ENCODE data around the gene SLC43A2.

The SLC43A2 gene

GRCh38 chr17:1591474-1592090 lies 37.1 kb downstream of the SLC43A2 start:
- ATAC-seq (no peak), DNase-seq (ENCODE audit: low spot score in 2 of 2) (no peak)
- no peak overlapping the region for H3K4me3 Mint-ChIP-seq
- no peaks in the 10 kb centered on the region for H3K9me3 Mint-ChIP-seq
- H3K4me1 Mint-ChIP-seq: peaks cover 9% of the 10 kb centered on the region
- H3K27ac Mint-ChIP-seq: no peak overlapping the region
- H3K36me3 Mint-ChIP-seq: no peaks in the 10 kb centered on the region

DNA sequence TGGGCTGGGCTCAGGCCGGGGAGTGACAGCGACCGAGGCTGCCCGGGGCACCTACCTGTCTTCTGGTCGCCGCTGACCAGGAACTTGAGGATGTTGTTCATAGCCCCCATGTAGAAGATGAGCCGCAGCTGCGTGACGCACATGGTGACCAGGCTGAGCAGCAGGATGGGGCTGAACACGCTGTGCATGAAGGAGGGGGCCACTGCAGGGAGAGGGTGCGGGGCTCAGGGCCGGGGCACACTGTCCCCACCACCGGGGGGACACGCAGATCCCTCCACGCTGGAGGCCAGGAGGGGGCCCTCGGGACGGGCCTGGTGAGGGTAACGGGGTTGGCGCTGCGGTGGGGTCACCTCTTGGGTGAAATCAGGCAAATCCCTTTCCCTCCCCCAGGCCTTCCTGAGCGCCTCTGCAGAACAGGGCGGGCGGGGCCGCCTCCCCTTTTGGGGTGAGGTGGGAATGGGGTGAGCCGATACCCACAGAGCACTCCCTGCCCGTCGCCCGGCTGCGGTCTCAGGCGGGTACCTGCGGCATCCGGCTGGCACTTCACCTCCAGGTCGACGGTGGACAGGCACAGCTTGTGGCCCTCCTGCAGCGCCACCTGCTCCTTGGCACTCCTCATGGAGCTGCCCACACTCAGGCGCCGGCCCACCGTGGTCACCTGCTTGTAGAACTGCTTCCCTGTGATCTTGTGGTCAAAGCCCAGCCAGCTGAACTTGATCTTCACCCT lies 37.7 kb downstream of the SLC43A2 start:
- no peak for ATAC-seq
- no peaks in the 10 kb centered on the region for H3K36me3 Mint-ChIP-seq
- H3K4me1 Mint-ChIP-seq: peaks cover 9% of the 10 kb centered on the region
- H3K9me3 Mint-ChIP-seq: no peaks in the 10 kb centered on the region
- H3K27ac Mint-ChIP-seq: no peak overlapping the region
- no peak overlapping the region for H3K4me3 Mint-ChIP-seq
- no peak for DNase-seq (ENCODE audit: low spot score in 2 of 2)

DNA sequence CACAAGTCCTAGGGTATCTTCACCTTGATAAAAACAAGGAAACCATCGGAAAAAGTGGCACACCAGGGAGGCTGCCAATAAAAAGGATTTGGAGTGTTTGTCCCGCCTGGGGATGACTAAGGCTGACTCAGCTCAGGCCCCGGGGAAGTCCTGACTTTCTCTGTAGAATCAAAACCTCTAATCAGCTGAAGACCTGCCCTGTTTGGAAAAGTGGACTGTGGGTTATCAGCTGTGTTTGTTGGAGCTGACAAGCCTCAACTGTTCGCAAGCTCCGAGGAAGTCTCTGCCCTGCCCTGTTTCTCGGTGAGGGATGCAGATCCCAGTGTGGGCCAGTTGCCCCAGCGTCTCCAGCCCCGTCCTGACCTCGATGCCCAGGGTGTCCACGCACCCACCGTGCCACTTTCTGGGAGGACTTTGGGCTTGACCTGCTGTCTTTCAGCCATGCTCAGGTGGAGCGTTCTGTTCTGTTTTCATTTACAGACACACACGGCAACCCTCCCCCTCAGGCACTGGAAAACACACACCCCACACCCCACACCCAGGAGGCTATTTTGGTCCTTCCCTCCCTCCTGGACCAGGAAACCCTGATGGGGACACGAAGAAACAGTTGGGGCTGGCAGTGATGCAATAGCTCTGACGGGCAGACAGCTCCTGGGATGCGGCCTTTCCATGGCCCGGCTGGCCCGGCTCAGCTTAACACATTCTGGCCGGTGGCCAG lies 38.4 kb downstream of the SLC43A2 start:
- H3K36me3 Mint-ChIP-seq: no peaks in the 10 kb centered on the region
- peaks cover 9% of the 10 kb centered on the region for H3K4me1 Mint-ChIP-seq
- DNase-seq (ENCODE audit: low spot score in 2 of 2): no peak
- no peak overlapping the region for H3K4me3 Mint-ChIP-seq
- no peak overlapping the region for H3K27ac Mint-ChIP-seq
- no peaks in the 10 kb centered on the region for H3K9me3 Mint-ChIP-seq
- peak; percentile 64 for ATAC-seq

DNA sequence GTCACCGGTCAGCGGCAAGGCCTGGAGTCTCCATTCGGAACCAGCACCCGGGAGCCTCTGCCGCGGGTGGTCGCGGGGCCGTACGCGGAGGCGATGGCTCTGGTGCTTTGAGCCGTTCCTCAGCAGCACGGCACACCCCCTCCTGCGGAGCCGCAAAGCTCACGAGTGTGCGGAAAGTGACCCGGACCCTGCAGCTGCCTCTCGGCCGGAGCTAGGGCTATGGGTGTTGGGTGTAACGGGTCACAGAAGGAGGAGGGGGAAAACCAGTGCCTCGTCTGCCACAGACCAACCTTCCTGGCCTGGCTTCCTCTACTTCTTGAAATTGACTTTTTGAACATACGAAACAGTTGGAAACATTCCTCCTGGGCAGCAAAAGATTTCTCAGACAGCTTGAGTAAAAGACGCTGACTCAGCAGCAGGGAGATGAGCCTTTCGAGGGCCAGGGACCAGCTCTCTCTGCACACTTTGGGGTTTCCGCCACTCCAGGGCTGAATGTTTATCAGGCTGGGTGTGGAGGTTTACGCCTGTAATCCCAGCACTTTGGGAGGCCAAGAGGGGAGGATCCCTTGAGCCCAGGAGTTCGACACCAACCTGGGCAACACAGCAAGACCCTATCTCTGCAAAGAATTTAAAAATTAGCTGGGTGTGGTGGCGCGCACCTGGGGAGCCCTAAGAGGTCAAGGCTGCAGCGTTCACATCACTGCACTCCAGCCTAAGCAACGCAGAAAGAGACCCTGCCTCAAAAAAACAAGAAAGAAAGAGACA lies 39.6 kb downstream of the SLC43A2 start:
- DNase-seq (ENCODE audit: low spot score in 2 of 2) (no peak), ATAC-seq (no peak)
- Mint-ChIP-seq H3K4me3 (no peak overlapping the region), H3K27ac (no peak overlapping the region), H3K4me1 (peaks cover 9% of the 10 kb centered on the region), H3K9me3 (no peaks in the 10 kb centered on the region), H3K36me3 (no peaks in the 10 kb centered on the region)

GRCh38 chr17:1584167-1584566 lies 44.5 kb downstream of the SLC43A2 start:
- H3K27ac Mint-ChIP-seq: no peak overlapping the region
- no peaks in the 10 kb centered on the region for H3K36me3 Mint-ChIP-seq
- no peaks in the 10 kb centered on the region for H3K4me1 Mint-ChIP-seq
- DNase-seq (ENCODE audit: low spot score in 2 of 2): no peak
- H3K4me3 Mint-ChIP-seq: no peak overlapping the region
- no peak for ATAC-seq
- H3K9me3 Mint-ChIP-seq: no peaks in the 10 kb centered on the region

- DNase-seq (ENCODE audit: low spot score in 2 of 2) (no peak), ATAC-seq (no peak)
- peak overlapping the region; percentile 52 for H3K27ac Mint-ChIP-seq
These were observed 45.1 kb downstream of the SLC43A2 start for GRCh38 chr17:1583556-1583955.

DNA sequence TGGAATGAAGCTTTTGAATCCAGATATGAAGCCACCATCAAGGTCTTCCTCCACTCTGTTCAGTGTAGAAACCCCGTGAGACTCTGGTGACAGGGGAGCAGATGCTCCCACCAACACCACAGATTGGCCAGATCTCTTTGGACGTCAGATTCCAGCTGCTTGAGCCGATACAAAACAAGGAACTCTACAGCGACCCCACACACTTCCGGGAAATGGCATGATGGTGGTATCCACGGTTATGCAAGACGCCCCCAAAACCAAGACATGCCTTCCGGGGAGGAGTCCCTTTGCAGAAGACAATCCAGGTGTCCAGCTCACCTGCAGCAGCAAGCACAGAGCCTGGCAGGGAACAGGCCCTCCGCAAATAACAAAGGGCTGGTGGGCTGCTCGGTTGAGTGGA lies 46.3 kb downstream of the SLC43A2 start:
- H3K4me1 Mint-ChIP-seq: peaks cover 2% of the 10 kb centered on the region
- ATAC-seq: no peak
- no peak for DNase-seq (ENCODE audit: low spot score in 2 of 2)
- H3K36me3 Mint-ChIP-seq: no peaks in the 10 kb centered on the region
- H3K4me3 Mint-ChIP-seq: no peak overlapping the region
- no peak overlapping the region for H3K27ac Mint-ChIP-seq
- H3K9me3 Mint-ChIP-seq: no peaks in the 10 kb centered on the region

More at GRCh38 chr17:1583556-1583955, 45.1 kb downstream of the SLC43A2 start:
- Mint-ChIP-seq H3K36me3 (no peaks in the 10 kb centered on the region), H3K4me3 (no peak overlapping the region), H3K9me3 (no peaks in the 10 kb centered on the region), H3K4me1 (no peaks in the 10 kb centered on the region)

- DNase-seq (ENCODE audit: low spot score in 2 of 2): no peak
- no peaks in the 10 kb centered on the region for H3K36me3 Mint-ChIP-seq
- no peak for ATAC-seq
- no peak overlapping the region for H3K4me3 Mint-ChIP-seq
- no peaks in the 10 kb centered on the region for H3K9me3 Mint-ChIP-seq
- H3K27ac Mint-ChIP-seq: no peak overlapping the region
- H3K4me1 Mint-ChIP-seq: peaks cover 6% of the 10 kb centered on the region
These were observed 47.5 kb downstream of the SLC43A2 start for GRCh38 chr17:1580979-1581676.

DNA sequence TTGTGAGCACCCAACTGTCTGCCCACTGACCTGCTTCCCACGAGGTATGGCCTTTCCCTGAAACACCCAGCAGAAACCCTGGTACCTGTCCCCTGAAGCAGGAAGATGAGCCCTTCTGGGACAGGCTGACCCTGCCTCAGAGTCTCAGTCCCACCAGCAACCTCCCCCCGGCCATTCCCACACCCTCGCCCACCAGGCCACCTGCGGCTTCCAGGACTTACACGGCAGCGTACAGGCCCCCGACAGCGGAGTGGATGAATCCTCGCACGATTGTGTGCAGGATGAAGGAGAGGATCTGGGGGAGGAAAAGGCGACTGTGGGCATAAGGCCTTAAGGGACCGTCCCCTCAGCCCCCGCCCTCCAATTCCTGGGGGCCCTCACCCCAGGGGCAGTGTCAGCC lies 50.6 kb downstream of the SLC43A2 start:
- Mint-ChIP-seq H3K9me3 (no peaks in the 10 kb centered on the region), H3K4me3 (no peak overlapping the region), H3K27ac (peak overlapping the region; percentile 81), H3K36me3 (no peaks in the 10 kb centered on the region), H3K4me1 (peaks cover 6% of the 10 kb centered on the region)
- ATAC-seq: no peak
- DNase-seq (ENCODE audit: low spot score in 2 of 2): no peak

DNA sequence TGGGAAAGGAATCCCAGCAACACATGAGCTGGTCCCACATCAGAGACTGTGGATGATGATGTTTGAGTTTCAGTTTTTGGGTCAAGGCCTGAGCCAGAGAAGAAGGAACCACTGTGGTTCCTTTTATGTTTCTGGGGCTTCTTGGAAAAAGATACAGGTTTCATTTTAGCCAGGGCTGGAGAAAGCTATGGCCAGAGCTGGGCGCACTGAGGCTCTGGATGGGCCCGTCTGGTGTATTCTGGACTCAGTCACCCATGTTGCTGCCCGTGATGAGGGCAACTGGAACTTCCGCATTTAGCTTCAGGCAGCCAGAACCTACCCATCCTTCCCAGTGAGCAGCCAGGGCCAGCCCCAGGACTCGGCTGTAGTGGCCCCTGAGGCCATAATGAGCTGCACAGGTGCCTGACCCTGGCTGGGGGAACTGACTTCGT lies 51.0 kb downstream of the SLC43A2 start:
- H3K4me3 Mint-ChIP-seq: no peak overlapping the region
- DNase-seq (ENCODE audit: low spot score in 2 of 2) (no peak), ATAC-seq (no peak)
- peaks cover 6% of the 10 kb centered on the region for H3K4me1 Mint-ChIP-seq
- no peaks in the 10 kb centered on the region for H3K36me3 Mint-ChIP-seq
- peak overlapping the region; percentile 81 for H3K27ac Mint-ChIP-seq
- H3K9me3 Mint-ChIP-seq: no peaks in the 10 kb centered on the region

- H3K4me3 Mint-ChIP-seq: no peak overlapping the region
- peak overlapping the region; percentile 81 for H3K27ac Mint-ChIP-seq
- H3K36me3 Mint-ChIP-seq: no peaks in the 10 kb centered on the region
- DNase-seq (ENCODE audit: low spot score in 2 of 2): no peak
- no peak for ATAC-seq
- H3K4me1 Mint-ChIP-seq: peaks cover 6% of the 10 kb centered on the region
- no peaks in the 10 kb centered on the region for H3K9me3 Mint-ChIP-seq
These were observed 51.5 kb downstream of the SLC43A2 start for GRCh38 chr17:1577182-1577581.

GRCh38 chr17:1576500-1576899 lies 52.1 kb downstream of the SLC43A2 start:
- Mint-ChIP-seq H3K36me3 (no peaks in the 10 kb centered on the region), H3K4me1 (peaks cover 6% of the 10 kb centered on the region), H3K9me3 (no peaks in the 10 kb centered on the region), H3K27ac (peak overlapping the region; percentile 81), H3K4me3 (no peak overlapping the region)
- no peak for ATAC-seq
- DNase-seq (ENCODE audit: low spot score in 2 of 2): no peak

DNA sequence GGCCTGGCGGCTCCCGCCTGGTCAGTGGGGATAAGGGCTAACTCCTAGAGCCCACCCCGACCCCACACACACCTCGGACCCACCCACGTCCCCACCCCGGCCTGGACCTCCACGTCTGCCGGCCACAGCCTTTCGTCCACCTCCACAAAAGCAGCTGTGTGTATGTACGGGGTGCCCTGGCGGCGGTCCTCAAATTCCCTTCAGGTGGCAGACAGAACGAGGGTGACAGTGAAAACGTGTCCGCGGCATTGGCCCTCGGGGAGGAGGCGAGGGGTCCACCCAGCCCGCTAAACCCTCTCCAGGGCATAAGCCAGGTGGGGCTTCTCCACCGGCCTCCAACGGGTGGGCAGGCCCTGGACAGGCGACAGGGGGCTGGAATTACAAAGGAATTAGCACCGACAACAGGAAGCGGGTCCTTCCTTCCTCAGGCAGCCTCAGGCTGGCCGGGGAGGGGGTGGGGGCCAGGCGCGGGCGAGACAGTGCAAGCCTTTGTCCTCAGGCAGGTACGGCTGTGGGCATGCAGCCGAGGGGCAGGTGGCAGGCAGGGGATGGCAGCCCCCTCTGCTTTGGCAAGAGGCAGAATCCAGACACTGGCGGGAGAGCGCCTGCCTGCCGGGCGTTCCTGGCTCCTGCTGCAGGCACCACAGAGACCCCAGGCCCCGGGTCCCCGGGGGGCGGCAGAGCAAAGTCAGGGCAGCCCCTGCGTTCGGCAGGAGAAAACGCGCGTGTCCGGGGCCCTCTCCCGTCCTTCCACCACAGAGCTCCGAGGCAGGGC lies 53.8 kb downstream of the SLC43A2 start:
- Mint-ChIP-seq H3K27ac (no peak overlapping the region), H3K4me1 (peaks cover 6% of the 10 kb centered on the region), H3K36me3 (no peaks in the 10 kb centered on the region), H3K4me3 (no peak overlapping the region), H3K9me3 (no peaks in the 10 kb centered on the region)
- no peak for ATAC-seq
- DNase-seq (ENCODE audit: low spot score in 2 of 2): no peak

DNA sequence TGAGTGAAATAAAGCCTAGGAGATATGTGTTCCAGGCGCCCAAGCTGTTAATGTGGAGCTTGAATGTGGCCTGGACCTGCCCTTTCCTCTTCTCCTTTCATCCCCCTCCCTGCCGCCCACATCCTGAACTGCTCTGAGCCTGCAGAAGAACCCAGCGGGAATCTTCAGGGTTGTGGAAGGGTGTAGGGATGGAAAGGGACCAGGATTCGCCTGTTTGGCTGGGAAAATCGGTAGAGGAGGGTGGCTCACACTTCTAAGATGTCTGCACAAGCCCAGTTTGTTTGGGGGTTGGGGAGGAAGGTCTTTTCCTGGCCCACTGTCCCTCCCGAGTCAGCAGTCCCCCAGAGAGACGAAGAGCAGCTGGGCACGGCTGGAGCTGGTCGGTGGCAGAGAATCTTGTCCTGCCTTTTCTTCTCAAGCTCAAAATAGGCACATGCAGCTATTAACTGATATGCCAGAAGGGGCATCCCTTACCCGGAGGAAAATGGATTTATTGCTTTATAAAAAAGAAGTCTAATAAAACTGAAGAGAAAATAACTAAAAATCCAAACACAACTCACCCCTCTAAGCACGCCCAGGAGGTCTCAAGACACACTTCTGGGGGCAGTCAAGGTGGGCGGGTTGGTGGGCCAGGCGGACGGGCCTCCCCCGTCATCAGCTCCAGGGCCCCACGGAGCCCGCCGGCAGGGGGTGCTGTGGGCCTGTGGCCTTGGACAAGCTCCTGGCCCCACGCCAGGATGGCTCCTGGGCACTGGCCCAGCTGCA lies 54.5 kb downstream of the SLC43A2 start:
- Mint-ChIP-seq H3K27ac (no peak overlapping the region), H3K36me3 (no peaks in the 10 kb centered on the region), H3K9me3 (no peaks in the 10 kb centered on the region), H3K4me3 (no peak overlapping the region), H3K4me1 (peaks cover 6% of the 10 kb centered on the region)
- ATAC-seq (peak; percentile 78), DNase-seq (ENCODE audit: low spot score in 2 of 2) (peak; percentile 88 to 92)

All from stimulated activated effector memory CD8-positive, alpha-beta T cell treated with anti-CD3 and anti-CD28 coated beads, Interleukin-12 subunit alpha, Interleukin-12 subunit beta, amount 100 ng/mL, for 72 hours (primary cell).